Suprapubic skin (tissue), 4 donors: Measurements from ENCODE around the gene RNLS. TPM values are rescaled to one million over a fixed set of nuclear protein-coding genes. Genes with fewer than 3 reads are reported as not detected.
"Not testable (repeated sequence)": the region's sequence is repeated elsewhere in the genome, so short reads cannot be mapped to it uniquely, and the experiment has no call there.

Experiments
- DNase-seq, 2 donors: peaks; one replicate each; pipeline ENCODE4 v3.0.0-alpha.2; 2019; ENCODE audit warnings: low spot score in 2 of 2
- H3K27ac ChIP-seq: fragments of 200-600 bp; sonication (generic); one replicate; pipeline ENCODE4 v1.5.1; 2019
- H3K27me3 ChIP-seq: fragments of 200-600 bp; sonication (generic); one replicate; pipeline ENCODE4 v1.5.1; 2019
- H3K36me3 ChIP-seq: fragments of 200-600 bp; sonication (generic); one replicate; pipeline ENCODE4 v1.5.1; 2019
- H3K4me1 ChIP-seq: fragments of 200-600 bp; sonication (generic); one replicate; pipeline ENCODE4 v1.5.1; 2019
- H3K4me3 ChIP-seq: fragments of 200-600 bp; sonication (generic); one replicate; pipeline ENCODE4 v1.5.1; 2019; ENCODE audit warnings: mild to moderate bottlenecking
- H3K9me3 ChIP-seq: fragments of 200-600 bp; sonication (generic); one replicate; pipeline ENCODE4 v1.5.1; 2019
- CTCF ChIP-seq, 2 donors: fragments of 200-600 bp in 1 of 2; fragments of 450-650 bp in 1 of 2; sonication (generic) in 1 of 2; IDR thresholded peaks; one replicate each; pipeline ENCODE4 v1.5.1; 2016 to 2019; ENCODE audit warnings: antibody characterized with exemption in 2 of 2, mild to moderate bottlenecking in 1 of 2, moderate library complexity in 1 of 2
- EP300 ChIP-seq: sonication (generic); formaldehyde crosslinking; IDR thresholded peaks from one replicate; pipeline ENCODE4 v1.6.1; 2017; ENCODE audit warnings: antibody characterized with exemption
- POLR2A ChIP-seq, 2 donors: fragments of 450-650 bp; IDR thresholded peaks; one replicate each; pipeline ENCODE4 v1.6.1; 2017; ENCODE audit warnings: antibody characterized with exemption in 2 of 2, mild to moderate bottlenecking in 2 of 2, moderate library complexity in 2 of 2
- POLR2AphosphoS5 ChIP-seq, 3 donors: sonication (generic); formaldehyde crosslinking; IDR thresholded peaks; one replicate each; pipeline ENCODE4 v1.6.1; 2017; ENCODE audit warnings: antibody characterized with exemption in 3 of 3
- WGBS: methylation state at CpG from one replicate; pipeline ENCODE4 v1.1.5; 2018; 5-methylcytosine and 5-hydroxymethylcytosine counted together
- total RNA-seq, 4 donors: library from RNA; depleted of rRNA; stranded (reverse); fragments of >200 nt; gene quantifications; one replicate each; pipeline ENCODE4 v1.1.0, GENCODE V29; 2016

RNLS gene
- total RNA-seq, 4 donors from 2014 or later, result 9.8 to 23.7 (median 19.2) TPM

GRCh38 chr10:88490231-88490980 lies 92.7 kb downstream of the RNLS start:
- H3K27ac ChIP-seq, result no peak overlapping the region
- H3K9me3 ChIP-seq, result no peaks in the 10 kb centered on the region
- whole genome bisulfite sequencing, result 76% methylated on average over 4 of the region's 4 CpGs
- H3K4me1 ChIP-seq, result no peaks in the 10 kb centered on the region
- H3K4me3 ChIP-seq, result no peak overlapping the region
- H3K27me3 ChIP-seq, result no peaks in the 10 kb centered on the region
- H3K36me3 ChIP-seq, result no peaks in the 10 kb centered on the region
- DNase-seq, result no peak
- no peak for TF ChIP-seq POLR2AphosphoS5 (IDR thresholded peaks at IDR 0.05)

- Histone ChIP-seq H3K4me1 (no peaks in the 10 kb centered on the region), H3K27me3 (no peaks in the 10 kb centered on the region), H3K36me3 (no peaks in the 10 kb centered on the region), H3K27ac (no peak overlapping the region), H3K4me3 (no peak overlapping the region), H3K9me3 (no peaks in the 10 kb centered on the region)
- no peak for TF ChIP-seq EP300
- no peak for TF ChIP-seq POLR2A (IDR thresholded peaks at IDR 0.05)
- no peak for TF ChIP-seq CTCF (IDR thresholded peaks at IDR 0.05)
- TF ChIP-seq POLR2AphosphoS5 (IDR thresholded peaks at IDR 0.05), result no peak
- 40% methylated on average over 1 of the region's 1 CpG for WGBS
- no peak for DNase-seq
These were observed 94.0 kb downstream of the RNLS start for GRCh38 chr10:88489107-88489506.

- not testable (repeated sequence) for H3K9me3 ChIP-seq, H3K4me3 ChIP-seq, H3K27ac ChIP-seq, H3K4me1 ChIP-seq, DNase-seq, H3K36me3 ChIP-seq, H3K27me3 ChIP-seq
- 98% methylated on average over 2 of the region's 2 CpGs for WGBS
These were observed 96.3 kb downstream of the RNLS start for GRCh38 chr10:88486816-88487215.

GRCh38 chr10:88482220-88482619 lies 100.9 kb downstream of the RNLS start:
- Histone ChIP-seq H3K4me1 (peaks cover 6% of the 10 kb centered on the region), H3K9me3 (no peaks in the 10 kb centered on the region), H3K27me3 (no peaks in the 10 kb centered on the region), H3K27ac (no peak overlapping the region), H3K36me3 (no peaks in the 10 kb centered on the region), H3K4me3 (no peak overlapping the region)
- no peak for TF ChIP-seq POLR2A (IDR thresholded peaks at IDR 0.05)
- TF ChIP-seq POLR2AphosphoS5 (IDR thresholded peaks at IDR 0.05), result no peak
- no peak for TF ChIP-seq CTCF (IDR thresholded peaks at IDR 0.05)
- no peak for DNase-seq
- 78% methylated on average over 2 of the region's 2 CpGs for WGBS

- TF ChIP-seq POLR2AphosphoS5 (IDR thresholded peaks at IDR 0.05) (no peak), EP300 (no peak), CTCF (IDR thresholded peaks at IDR 0.05) (no peak), POLR2A (IDR thresholded peaks at IDR 0.05) (no peak)
- DNase-seq, result no peak
- Histone ChIP-seq H3K36me3 (no peaks in the 10 kb centered on the region), H3K4me3 (no peak overlapping the region), H3K27me3 (no peaks in the 10 kb centered on the region), H3K9me3 (no peaks in the 10 kb centered on the region), H3K4me1 (peaks cover 10% of the 10 kb centered on the region), H3K27ac (no peak overlapping the region)
- WGBS, result 67% methylated on average over 2 of the region's 2 CpGs
These were observed 104.9 kb downstream of the RNLS start for GRCh38 chr10:88478256-88478655.

- H3K4me3 ChIP-seq, result no peak overlapping the region
- H3K4me1 ChIP-seq, result peaks cover 10% of the 10 kb centered on the region
- no peak for DNase-seq
- H3K9me3 ChIP-seq, result no peaks in the 10 kb centered on the region
- H3K27ac ChIP-seq, result no peak overlapping the region
- TF ChIP-seq CTCF (IDR thresholded peaks at IDR 0.05), result no peak
- TF ChIP-seq EP300, result no peak
- TF ChIP-seq POLR2AphosphoS5 (IDR thresholded peaks at IDR 0.05), result no peak
- TF ChIP-seq POLR2A (IDR thresholded peaks at IDR 0.05), result no peak
- no peaks in the 10 kb centered on the region for H3K36me3 ChIP-seq
- H3K27me3 ChIP-seq, result no peaks in the 10 kb centered on the region
- WGBS, result 94% methylated on average over 4 of the region's 4 CpGs
These were observed 105.6 kb downstream of the RNLS start for GRCh38 chr10:88477343-88478085.
